HG03103 (cell line): Measurements from ENCODE around the gene FAS.

Experiments
- ATAC-seq: cut with Tn5 transposase; IDR thresholded peaks from one replicate; pipeline ENCODE4 v1.9.1; 2021; ENCODE audit warnings: low read depth; ENCODE audit not compliant: unreplicated experiment

FAS gene

DNA sequence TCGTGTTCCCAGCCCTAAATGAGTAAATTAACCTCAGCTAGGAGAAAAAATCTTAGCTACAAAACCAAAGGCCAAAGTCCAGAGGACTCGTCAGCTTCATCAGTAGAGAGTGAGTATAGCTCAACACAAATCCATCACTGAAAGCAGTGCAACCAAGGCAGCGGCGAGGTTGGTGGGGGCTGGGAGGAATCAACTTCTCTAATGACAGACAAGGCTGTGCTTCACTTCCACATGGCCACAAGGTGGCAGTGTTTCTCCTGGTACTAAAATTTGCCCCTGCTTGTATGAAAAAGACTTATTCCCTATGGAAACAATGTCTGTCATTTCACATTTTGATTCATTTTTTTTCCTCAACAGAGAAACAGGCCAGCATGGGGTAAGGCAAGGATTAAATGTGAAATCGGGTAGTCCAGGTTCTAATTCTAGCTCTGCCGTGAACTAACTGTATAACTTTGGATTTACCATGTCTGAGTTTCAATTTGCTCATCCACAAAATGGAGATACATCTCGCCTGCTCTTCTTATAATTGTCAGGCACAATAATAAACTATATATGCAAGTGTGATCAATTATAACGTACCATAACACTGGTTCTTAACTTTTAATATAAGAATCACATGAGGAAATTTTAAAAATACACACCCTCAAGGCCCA lies 39.3 kb downstream of the FAS start:
- ATAC-seq: no peak

DNA sequence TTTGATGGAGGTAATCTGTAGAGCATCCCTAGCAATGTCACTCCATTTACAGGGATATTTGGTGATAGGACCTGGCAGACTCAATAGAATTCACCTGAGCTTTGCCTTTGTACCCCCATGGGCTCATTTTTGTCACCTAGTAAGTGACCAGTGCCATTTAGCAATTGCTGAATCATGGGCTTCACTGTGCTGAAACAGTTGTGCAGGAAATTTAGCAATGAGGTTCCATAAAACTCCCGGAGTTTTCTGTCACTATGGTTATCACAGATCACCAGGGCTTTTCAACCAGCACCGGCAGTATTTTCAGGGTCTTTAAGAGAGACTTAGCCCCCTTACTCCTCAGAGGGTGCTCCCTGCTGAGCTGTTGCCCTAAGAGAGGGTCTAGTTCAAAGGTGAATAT lies 40.2 kb downstream of the FAS start:
- no peak for ATAC-seq

GRCh38 chr10:89032141-89032891 lies 41.7 kb downstream of the FAS start:
- no peak for ATAC-seq

GRCh38 chr10:89035461-89035860 lies 44.9 kb downstream of the FAS start:
- ATAC-seq: no peak

- ATAC-seq: no peak
Measured at GRCh38 chr10:89037096-89037495, 46.5 kb downstream of the FAS start.

DNA sequence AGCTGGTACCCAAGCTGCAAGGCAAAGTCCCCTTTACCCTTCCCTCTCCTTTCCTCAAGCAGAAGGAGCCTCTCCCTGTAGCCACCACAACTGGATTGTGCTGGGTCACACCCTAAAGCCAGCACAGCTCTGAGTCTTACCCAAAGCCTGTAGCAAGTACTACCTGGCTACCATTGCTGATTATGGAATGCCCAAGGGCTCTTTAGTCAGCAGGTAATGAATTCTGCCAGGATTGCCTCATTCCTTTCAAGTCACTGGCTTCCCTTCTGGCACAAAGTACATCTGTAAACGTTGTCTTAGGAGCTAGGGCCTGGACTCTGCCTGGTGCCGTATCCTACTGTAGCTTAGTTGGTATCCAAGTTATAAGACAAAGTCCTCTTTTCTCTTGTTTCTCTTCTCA lies 52.0 kb downstream of the FAS start:
- ATAC-seq: no peak

GRCh38 chr10:89043052-89043451 lies 52.5 kb downstream of the FAS start:
- ATAC-seq: no peak

DNA sequence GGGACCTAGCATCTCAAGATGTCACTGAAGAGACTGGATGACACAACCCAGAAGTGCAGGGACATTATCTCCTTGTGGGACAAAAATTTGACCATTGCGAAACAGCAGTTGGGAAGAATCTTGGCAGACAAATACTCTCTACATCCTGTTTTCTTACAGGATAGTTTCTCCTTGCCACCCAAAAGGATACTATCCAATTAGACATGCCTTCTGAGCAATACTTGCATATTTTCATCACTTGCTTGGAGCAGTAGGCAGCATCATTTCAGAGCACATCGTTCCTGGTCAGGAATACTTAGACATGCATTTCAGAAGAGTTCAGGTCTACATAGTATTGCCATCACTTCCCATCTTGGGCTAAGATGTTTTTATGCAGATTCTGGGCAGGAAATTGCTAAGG lies 56.8 kb downstream of the FAS start:
- no peak for ATAC-seq

GRCh38 chr10:89051593-89051992 lies 61.0 kb downstream of the FAS start:
- ATAC-seq: no peak

DNA sequence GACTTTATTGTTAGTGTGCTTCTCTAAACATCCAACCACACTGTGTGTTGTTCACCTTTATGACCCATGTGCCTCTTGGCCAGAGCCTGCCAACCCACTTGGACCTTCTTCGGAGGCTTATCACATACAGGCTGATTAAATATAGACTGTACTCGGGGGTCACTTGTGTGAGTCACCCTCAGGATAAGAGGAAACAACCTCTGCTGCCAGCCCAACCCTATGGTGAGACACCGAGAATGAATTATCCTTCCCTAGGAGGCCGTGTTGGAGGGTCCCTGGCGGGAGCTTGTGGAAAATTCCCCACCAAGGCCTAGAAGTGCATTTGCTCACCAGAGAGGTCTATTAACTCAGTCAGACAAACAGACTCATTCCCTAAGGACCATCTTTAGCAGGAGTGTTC lies 63.0 kb downstream of the FAS start:
- ATAC-seq: no peak

DNA sequence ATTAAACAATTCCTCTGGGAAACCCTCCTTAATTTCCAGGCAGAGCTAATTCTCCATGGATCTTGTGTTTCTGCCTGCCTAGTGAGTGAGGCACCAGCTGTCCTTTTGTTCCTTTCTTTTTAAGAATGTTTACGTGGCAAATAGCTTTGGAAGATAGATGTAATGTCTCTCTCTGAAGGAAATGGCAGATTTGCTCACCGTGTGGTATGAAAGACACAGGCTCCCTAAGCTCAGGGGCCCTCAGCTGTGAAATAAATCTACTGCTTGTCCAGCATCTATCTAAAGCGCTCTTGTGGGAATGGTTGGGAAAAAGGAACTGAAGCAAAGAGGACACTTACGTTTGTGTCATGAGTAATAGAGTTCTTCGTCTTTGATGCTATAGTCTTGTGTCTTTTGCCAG lies 64.6 kb downstream of the FAS start:
- ATAC-seq: no peak

DNA sequence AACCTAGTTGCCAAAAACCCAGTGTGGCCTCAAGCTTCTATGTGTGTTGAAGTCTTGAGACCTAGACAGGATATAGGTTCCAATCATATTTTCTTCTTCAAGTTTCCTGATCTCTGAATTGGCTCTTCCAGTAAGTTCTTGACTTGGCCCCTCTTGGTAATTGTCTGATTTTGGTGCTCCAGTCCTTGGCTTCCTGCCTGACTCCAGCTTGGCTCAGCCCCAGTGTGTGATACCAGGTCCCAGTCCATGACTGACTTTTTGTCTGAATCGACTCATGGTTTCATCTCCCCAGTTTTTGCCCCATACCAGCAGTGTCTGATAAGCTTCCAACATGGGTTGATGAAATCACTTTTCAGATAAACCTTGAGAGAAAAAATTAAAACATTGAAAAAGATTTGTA lies 72.3 kb downstream of the FAS start:
- ATAC-seq: no peak

DNA sequence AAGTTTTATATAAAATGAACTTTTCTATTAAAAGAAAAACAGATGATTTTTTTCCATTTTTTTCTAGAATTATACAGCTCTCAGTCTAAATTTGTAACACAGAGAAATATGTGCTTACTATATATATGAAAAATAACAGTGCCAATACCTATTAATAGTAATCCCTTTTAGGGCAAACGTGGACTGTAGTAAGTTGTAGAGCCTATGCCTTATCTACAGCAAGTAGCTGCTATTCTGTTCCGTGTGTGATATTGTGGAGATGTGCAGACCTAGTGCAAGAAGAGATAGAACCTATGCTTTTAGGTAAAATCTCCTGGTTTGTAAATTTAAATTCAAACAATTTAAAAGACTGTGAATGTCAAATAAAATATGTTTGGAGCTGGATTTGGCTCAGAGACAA lies 72.9 kb downstream of the FAS start:
- no peak for ATAC-seq

DNA sequence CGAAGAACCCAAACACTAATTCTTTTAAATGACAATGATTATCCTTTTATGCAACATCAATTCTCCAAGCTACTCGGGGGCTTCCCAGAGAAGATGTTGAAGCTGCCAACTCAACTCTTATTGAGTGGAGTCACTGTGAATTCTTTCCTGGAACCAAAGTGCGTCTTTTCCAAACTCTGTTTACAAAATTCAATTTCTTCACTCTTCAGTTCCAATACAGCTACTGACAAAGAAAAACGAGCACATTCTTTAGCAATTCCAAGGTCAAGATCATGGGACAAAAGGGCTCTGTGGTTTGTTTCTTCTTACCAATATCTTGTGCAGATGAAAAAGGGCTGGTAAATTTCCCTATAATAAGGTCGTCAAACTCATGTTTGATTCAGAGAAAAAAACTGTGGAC lies 74.2 kb downstream of the FAS start:
- ATAC-seq: no peak
